Measurements from ENCODE around the gene MKRN1. TPM values are rescaled to one million over a fixed set of nuclear protein-coding genes. Genes with fewer than 3 reads are reported as not detected.
"Not testable (repeated sequence)": the region's sequence is repeated elsewhere in the genome, so short reads cannot be mapped to it uniquely, and the experiment has no call there.

The MKRN1 gene, protein sequence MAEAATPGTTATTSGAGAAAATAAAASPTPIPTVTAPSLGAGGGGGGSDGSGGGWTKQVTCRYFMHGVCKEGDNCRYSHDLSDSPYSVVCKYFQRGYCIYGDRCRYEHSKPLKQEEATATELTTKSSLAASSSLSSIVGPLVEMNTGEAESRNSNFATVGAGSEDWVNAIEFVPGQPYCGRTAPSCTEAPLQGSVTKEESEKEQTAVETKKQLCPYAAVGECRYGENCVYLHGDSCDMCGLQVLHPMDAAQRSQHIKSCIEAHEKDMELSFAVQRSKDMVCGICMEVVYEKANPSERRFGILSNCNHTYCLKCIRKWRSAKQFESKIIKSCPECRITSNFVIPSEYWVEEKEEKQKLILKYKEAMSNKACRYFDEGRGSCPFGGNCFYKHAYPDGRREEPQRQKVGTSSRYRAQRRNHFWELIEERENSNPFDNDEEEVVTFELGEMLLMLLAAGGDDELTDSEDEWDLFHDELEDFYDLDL
- 54.2 and 81.9 TPM in 2 replicates for total RNA-seq (2014; rRNA removed; shearing (Covaris generic))

- DNase-seq (ENCODE audit: low spot score) = peak; percentile 96
- in situ Hi-C loops (cut with HindIII; ENCODE audit: low sequenced_read_pairs) = no loop called here
Observed at GRCh38 chr7:140479062-140479738, at the start of gene MKRN1. TSS of gene MKRN1 (minus strand) at chr7:140479505. CDS start at chr7:140479344, 161 bp downstream.

DNA sequence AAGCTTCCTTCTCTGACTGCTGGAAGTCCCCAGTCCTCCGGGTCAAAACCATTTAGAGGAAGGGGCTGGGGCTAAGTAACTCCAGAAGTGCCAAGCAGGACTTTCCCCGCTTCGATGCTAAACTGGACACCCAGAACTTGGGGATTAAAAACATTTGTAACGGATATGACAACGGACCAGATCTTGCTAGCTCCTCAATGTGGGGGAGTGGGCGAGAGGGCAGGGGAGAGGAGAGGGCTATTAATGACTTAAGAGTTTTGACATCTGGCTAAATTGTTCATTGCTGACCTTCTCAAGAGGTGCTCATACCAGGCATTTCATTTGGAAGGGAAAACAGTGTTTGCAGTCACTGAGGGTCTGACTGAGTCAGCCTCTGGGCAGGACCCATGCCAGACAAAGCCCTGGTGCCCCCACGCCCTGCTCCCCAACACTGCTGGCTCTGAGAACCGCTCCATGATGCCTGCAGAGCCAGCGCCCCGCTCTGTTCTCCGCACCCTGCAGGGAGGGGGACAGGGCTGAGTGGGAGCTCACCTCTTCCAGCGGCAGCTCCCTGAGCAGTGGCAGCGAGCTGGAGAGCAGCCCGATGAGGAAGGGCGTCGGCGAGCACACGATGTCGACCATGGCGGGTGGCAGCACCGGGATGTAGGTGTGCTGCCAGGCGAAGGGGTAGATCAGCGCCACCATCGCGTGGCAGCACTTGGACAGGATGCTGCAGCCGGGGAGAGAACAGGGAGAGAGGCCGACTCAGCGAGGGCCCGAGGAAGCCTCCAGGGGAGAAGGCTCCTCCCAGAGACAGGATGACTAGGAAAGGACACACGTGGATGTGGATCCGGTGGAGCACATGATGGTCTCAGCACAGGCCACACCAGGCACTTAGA lies 47.7 kb upstream of the MKRN1 start:
- no peak for DNase-seq (ENCODE audit: low spot score)
- in situ Hi-C loops (cut with HindIII; ENCODE audit: low sequenced_read_pairs) = no loop called here

GRCh38 chr7:140526214-140526613 lies 46.9 kb upstream of the MKRN1 start:
- in situ Hi-C loops (cut with HindIII; ENCODE audit: low sequenced_read_pairs) = no loop called here
- no peak for DNase-seq (ENCODE audit: low spot score)

- in situ Hi-C loops (cut with HindIII; ENCODE audit: low sequenced_read_pairs) = no loop called here
- no peak for DNase-seq (ENCODE audit: low spot score)
Observed at GRCh38 chr7:140525743-140526142, 46.4 kb upstream of the MKRN1 start.

GRCh38 chr7:140521421-140521820 lies 42.1 kb upstream of the MKRN1 start:
- DNase-seq (ENCODE audit: low spot score) = no peak

DNA sequence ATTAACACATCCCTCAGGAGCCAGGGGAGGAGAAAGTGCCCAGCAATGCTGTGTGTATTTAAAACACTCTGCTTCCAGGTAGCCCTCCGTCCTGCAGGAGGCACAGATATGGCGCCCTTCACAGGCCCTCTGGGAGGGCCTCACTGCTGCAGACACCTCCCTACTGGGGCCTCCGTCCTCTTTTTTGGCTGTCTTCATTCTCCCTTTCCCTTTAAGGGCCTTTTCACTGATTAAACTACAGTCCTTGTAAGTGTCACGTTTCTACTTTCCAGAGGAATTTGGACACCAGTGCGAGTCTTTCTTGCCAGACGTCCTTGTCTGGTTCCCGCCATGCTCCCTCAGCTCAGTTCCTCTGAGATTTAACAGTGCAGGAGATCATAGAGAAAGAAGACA lies 39.7 kb upstream of the MKRN1 start:
- no peak for DNase-seq (ENCODE audit: low spot score)
- in situ Hi-C loops (cut with HindIII; ENCODE audit: low sequenced_read_pairs) = no loop called here

More at GRCh38 chr7:140521421-140521820, 42.1 kb upstream of the MKRN1 start:
- in situ Hi-C loops (cut with HindIII; ENCODE audit: low sequenced_read_pairs) = no loop called here

DNA sequence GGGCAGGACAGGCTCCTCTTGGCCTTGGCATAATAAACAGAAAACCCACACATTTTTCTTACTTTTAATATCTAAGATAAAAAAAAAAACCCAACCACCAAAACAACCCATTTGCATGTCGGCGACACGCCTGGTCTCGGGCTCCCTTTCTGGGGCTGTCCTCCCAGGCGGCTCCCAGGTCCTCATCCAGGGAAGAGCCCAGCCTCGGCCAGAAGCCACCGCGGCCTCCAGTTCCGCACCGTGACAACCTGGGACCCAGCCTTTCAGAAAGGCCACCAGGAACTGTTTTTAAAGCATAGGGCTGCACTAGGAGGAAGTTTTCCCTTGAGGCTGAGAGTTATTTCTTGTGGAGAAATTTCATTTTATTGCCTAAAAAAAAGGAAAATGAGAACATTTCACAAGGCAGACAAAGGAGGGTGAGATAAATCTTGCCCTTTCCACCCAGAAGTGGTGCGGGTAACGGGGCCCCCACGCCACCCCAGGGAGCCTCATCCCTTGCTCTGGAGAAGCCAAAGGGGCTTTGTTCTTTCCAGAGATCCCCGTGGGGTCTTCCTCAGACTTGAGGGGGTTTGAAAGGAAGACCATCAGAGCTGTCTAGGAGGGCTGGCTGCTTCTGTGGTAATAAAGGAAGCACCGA lies 39.2 kb upstream of the MKRN1 start:
- no peak for DNase-seq (ENCODE audit: low spot score)
- in situ Hi-C loops (cut with HindIII; ENCODE audit: low sequenced_read_pairs) = no loop called here

DNA sequence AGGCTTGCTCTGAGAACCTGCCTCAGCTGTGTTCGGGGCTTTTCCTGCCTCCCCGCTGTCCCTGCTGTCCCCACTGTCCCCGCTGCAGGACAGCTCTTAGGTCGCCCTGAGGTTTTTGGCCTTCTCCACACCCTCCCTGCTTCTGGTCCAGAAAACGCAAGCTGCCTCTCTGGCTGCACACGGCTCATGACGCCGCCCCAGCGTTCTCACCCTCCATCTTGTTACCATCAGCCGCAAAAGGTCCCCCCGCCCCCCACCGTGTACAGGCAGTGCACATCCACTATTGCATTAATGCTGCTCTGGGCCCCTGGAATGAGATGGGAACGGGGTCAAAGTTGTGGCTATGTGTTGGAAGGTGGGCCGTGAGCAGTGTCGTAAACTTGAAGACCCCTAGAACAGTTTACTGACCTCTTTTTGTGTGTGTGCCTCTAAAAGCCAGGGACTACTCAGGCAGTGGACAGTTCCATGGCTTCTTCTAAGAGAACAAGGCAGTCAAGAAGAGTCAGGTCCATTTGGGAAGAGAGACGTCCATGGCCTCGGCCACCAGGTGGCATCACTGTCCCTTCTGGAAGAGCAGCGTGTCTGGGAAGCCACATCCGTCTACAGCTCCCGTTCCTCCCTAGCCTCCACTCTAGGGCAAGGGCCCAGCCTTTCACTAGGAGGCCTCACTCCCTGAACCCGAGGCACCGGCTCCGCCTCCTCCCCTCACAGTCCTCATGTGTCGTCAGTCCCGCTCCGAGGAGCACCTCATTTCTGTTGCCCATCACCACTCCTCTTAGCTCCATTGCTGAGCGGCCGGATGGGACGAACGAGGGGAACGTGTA lies 38.5 kb upstream of the MKRN1 start:
- in situ Hi-C loops (cut with HindIII; ENCODE audit: low sequenced_read_pairs) = no loop called here
- peak; percentile 91 for DNase-seq (ENCODE audit: low spot score)

- in situ Hi-C loops (cut with HindIII; ENCODE audit: low sequenced_read_pairs) = no loop called here
- no peak for DNase-seq (ENCODE audit: low spot score)
Observed at GRCh38 chr7:140512317-140513000, 33.2 kb upstream of the MKRN1 start.

DNA sequence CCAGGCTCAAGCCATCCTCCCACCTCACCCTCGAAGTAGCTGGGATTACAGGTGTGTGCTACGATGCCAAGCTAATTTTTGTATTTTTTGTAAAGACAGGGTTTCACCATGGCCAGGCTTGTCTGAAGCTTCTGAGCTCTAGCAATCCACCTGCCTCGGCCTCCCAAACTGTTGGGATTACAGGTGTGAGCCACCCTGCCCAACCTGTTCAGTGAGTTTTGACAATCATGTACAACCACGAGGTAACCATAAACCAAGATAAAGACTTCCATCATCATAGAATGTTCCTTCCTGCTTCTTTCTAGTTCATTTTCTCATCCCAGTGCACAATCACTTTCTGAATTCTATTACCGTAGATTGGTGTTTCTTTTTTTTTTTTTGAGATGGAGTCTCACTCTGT lies 30.5 kb upstream of the MKRN1 start:
- DNase-seq (ENCODE audit: low spot score) = no peak
- in situ Hi-C loops (cut with HindIII; ENCODE audit: low sequenced_read_pairs) = no loop called here

GRCh38 chr7:140507556-140507955 lies 28.3 kb upstream of the MKRN1 start:
- in situ Hi-C loops (cut with HindIII; ENCODE audit: low sequenced_read_pairs); DNase-seq (ENCODE audit: low spot score): not testable (repeated sequence)

- peak; percentile 8 for DNase-seq (ENCODE audit: low spot score)
- in situ Hi-C loops (cut with HindIII; ENCODE audit: low sequenced_read_pairs) = no loop called here
Observed at GRCh38 chr7:140506788-140507464, 27.6 kb upstream of the MKRN1 start.

- DNase-seq (ENCODE audit: low spot score) = no peak
- in situ Hi-C loops (cut with HindIII; ENCODE audit: low sequenced_read_pairs) = no loop called here
Observed at GRCh38 chr7:140501966-140502365, 22.7 kb upstream of the MKRN1 start.

- in situ Hi-C loops (cut with HindIII; ENCODE audit: low sequenced_read_pairs); DNase-seq (ENCODE audit: low spot score): not testable (repeated sequence)
Observed at GRCh38 chr7:140497807-140498206, 18.5 kb upstream of the MKRN1 start.

GRCh38 chr7:140497241-140497769 lies 18.0 kb upstream of the MKRN1 start:
- in situ Hi-C loops (cut with HindIII; ENCODE audit: low sequenced_read_pairs) = no loop called here

GRCh38 chr7:140495514-140496097 lies 16.3 kb upstream of the MKRN1 start:
- in situ Hi-C loops (cut with HindIII; ENCODE audit: low sequenced_read_pairs) = no loop called here
- DNase-seq (ENCODE audit: low spot score) = no peak

More at GRCh38 chr7:140497241-140497769, 18.0 kb upstream of the MKRN1 start:
- no peak for DNase-seq (ENCODE audit: low spot score)
